ENCODE data around the gene TMIGD2. TPM values are rescaled to one million over a fixed set of nuclear protein-coding genes. Genes with fewer than 3 reads are reported as not detected.

The TMIGD2 gene
- total and polyA plus RNA-seq, 2 of the 4 experiments (the other 2 are of a cell fraction): not detected

GRCh38 chr19:4324228-4324627 lies 22.0 kb upstream of the TMIGD2 start:
- WGBS, 2 experiments (ENCODE audit: extremely low coverage in 2 of 2, insufficient read length in 1 of 2): 90% methylated on average over 2 of the region's 12 CpGs; no CpG with 5 or more reads in 1 of the 2 experiments
- Histone ChIP-seq H2AFZ (replicated peaks; ENCODE audit: low read length, poor library complexity) (no peak overlapping the region), H4K91ac (ENCODE audit: insufficient read depth, low read depth, low read length) (no peak overlapping the region), H3K79me1 (ENCODE audit: low read depth in 1 of 2, low read length in 2 of 2) (no peaks in the 10 kb centered on the region), H2BK120ac (ENCODE audit: low read depth, low read length) (no peak overlapping the region), H2AK9ac (replicated peaks; ENCODE audit: low read depth, low read length, poor library complexity) (no peak overlapping the region), H4K5ac (ENCODE audit: low read depth, low read length) (no peak overlapping the region), H3K27ac (ENCODE audit: insufficient read depth, low read length) (no peak overlapping the region), H2AK5ac (ENCODE audit: low read depth, low read length) (no peak overlapping the region), H2BK5ac (ENCODE audit: low read depth, low read length, poor library complexity, severe bottlenecking) (no peak overlapping the region), H3K9me3 (ENCODE audit: control insufficient read depth, insufficient read depth, low read length) (peaks cover 3% of the 10 kb centered on the region; the same call in 1 of the 2 replicates), H3K14ac (replicated peaks; ENCODE audit: low read depth, low read length) (no peak overlapping the region), H4K20me1 (ENCODE audit: insufficient read depth, low read length) (no peaks in the 10 kb centered on the region), H3K4ac (ENCODE audit: low read depth, low read length) (no peak overlapping the region), H3K23ac (ENCODE audit: low read depth, low read length) (no peak overlapping the region), H4K8ac (ENCODE audit: low read depth in 2 of 2, low read length in 2 of 2) (no peak overlapping the region), H3K56ac (ENCODE audit: extremely low read depth, insufficient read depth, low read length) (no peak overlapping the region), H2BK20ac (ENCODE audit: low read depth, low read length) (no peak overlapping the region), H3K9ac (ENCODE audit: low read depth, low read length) (no peak overlapping the region), H3K4me2 (ENCODE audit: low read depth, low read length) (no peak overlapping the region), H3K4me1 (ENCODE audit: control insufficient read depth, insufficient read depth, low read length) (no peaks in the 10 kb centered on the region), H3K36me3 (ENCODE audit: control insufficient read depth, insufficient read depth, low read length) (no peaks in the 10 kb centered on the region), H2BK15ac (ENCODE audit: low read depth, low read length) (no peak overlapping the region), H3K27me3 (ENCODE audit: control insufficient read depth, insufficient read depth, low read length) (no peaks in the 10 kb centered on the region; the same call in 1 of the 2 replicates), H3K4me3 (ENCODE audit: insufficient read depth, low read depth, low read length) (no peak overlapping the region), H3K9me1 (ENCODE audit: insufficient read depth, low read length) (no peaks in the 10 kb centered on the region), H3K18ac (ENCODE audit: low read depth, low read length) (no peak overlapping the region)
- dilution Hi-C loops (cut with HindIII; ENCODE audit: low sequenced_read_pairs, unreplicated experiment) (no loop called here), in situ Hi-C loops (cut with MboI; ENCODE audit: low sequenced_read_pairs) (no loop called here), intact Hi-C loops (cut with micrococcal nuclease) (no loop called here)
- CTCF ChIA-PET: no interaction called here
- POLR2A ChIA-PET (ENCODE audit: unreplicated experiment): no interaction called here
- ATAC-seq (ENCODE audit: low read depth) (no peak), DNase-seq (no peak)
- no peak for TF ChIP-seq POLR2A (IDR thresholded peaks at IDR 0.05; ENCODE audit: low read depth, low read length)
- no peak for TF ChIP-seq CEBPB (IDR thresholded peaks at IDR 0.05; ENCODE audit: low read depth, low read length)
- no peak for TF ChIP-seq ELK1 (IDR thresholded peaks at IDR 0.05; ENCODE audit: borderline replicate concordance, low read depth, low read length)
- no peak for TF ChIP-seq CHD1 (IDR thresholded peaks at IDR 0.05; ENCODE audit: low read depth, low read length)
- TF ChIP-seq RCOR1 (IDR thresholded peaks at IDR 0.05; ENCODE audit: insufficient replicate concordance, low read length): no peak
- no peak for TF ChIP-seq CTCF (conservative IDR thresholded peaks at IDR 0.05; ENCODE audit: low read depth, low read length)
- TF ChIP-seq SMC3 (IDR thresholded peaks at IDR 0.05; ENCODE audit: low read depth, low read length): no peak
- TF ChIP-seq FOS (IDR thresholded peaks at IDR 0.05; ENCODE audit: low read depth, low read length): no peak
- TF ChIP-seq USF2 (IDR thresholded peaks at IDR 0.05; ENCODE audit: low read depth, low read length): no peak
- TF ChIP-seq MAFK (IDR thresholded peaks at IDR 0.05; ENCODE audit: low read depth, low read length): no peak
- no peak for TF ChIP-seq MXI1 (IDR thresholded peaks at IDR 0.05; ENCODE audit: borderline replicate concordance, low read depth, low read length)
- no peak for TF ChIP-seq MAZ (IDR thresholded peaks at IDR 0.05; ENCODE audit: borderline replicate concordance, low read depth, low read length)
- TF ChIP-seq NFE2L2 (IDR thresholded peaks at IDR 0.05; ENCODE audit: low read depth, low read length): no peak
- no TSS peak for BruUV-seq (replicated peaks)
